ENCODE measurements around the gene FYN.
"Not testable (repeated sequence)": the region's sequence is repeated elsewhere in the genome, so short reads cannot be mapped to it uniquely, and the experiment has no call there.

The FYN gene

GRCh38 chr6:111660531-111660930, 212.7 kb downstream of the FYN start:
- no peak for DNase-seq (ENCODE audit: low spot score)

DNA sequence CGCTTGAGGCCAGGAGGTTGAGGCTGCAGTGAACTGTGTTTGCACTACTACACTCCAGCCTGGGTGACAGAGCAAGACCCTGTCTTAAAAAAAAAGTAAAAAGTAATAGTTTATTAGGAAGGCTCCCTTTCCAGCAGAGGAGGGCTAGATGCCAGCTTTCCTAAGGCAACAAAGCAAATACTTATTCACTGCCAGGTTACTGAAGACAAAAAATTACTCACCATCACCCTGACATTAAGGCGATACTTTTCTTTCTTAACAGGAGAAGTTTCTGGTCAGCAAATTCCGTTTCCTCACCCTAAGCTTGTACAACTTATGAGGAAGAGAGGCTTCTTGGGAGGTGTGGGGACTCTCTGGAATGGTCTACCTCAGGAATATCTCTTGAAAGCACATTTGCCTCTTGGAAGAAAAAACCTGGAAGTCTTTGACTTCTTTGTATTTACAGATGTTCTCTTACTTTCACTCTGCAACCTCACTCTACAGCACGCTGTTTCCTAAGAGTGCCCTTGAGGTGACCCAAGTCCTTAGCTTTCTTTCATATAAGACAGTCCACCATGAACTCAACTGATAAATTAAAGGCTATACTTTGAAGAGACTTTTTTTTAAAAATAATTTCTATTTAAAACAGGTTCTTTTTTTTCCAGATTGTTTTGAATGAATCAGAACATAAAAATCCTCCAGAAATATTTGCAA, 214.6 kb downstream of the FYN start:
- DNase-seq (ENCODE audit: low spot score), result no peak

DNA sequence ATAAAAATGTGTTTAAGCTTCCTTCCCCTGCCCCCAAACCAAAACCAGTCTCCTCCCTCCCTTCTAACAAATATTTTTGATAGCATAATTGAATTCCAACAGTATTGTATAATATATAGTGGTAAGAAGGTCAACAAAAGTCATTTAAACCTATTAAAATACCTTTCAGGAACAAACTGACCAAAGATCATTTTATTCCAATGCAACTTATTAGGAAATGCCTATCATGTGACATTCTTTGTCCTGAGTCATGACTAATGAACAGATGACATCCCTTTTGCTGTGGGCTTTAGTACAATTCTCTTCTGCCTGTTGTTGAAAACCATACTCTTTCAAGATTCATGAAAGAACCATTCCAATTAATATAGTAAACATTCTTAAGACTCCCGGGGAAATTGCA, 216.1 kb downstream of the FYN start:
- peak; percentile 79 for DNase-seq (ENCODE audit: low spot score)

DNA sequence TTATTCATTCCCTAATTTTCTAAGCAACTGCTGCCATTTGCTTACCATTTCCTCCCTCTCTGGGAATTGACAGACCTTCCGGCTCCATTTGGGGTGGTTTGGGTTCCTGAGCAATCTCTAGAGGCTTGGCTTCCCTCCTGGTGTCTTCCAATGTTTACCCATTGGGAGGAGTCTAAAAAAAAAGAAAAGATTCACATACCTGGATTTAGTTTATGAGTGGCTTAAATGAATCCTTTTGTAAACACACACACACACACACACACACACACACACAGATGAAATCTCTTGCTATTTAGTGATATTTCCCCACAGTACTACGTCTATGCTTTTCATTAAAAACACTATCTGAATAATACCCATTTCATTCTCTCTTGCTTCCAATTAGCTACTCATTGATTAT, 219.3 kb downstream of the FYN start:
- DNase-seq (ENCODE audit: low spot score), result no peak

DNA sequence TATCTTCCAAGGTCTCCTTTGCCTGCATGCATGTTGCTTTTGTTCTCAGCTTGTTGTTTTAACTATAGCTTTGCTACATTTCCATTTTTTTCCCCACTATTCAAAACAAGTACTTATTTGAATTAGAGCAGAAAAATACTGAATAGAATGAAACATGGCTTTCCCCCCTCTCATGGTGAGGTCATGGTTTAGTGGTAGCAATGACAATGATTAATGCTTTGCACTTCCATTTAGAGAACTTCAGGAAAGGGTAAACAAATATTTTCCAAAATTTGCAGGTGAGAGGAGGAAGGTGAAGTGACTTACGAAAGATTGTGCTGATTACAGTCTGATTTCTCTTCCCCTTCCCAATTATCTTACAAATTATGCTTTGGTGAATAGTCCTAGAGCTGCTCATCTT, 219.8 kb downstream of the FYN start:
- DNase-seq (ENCODE audit: low spot score), result no peak

- no peak for DNase-seq (ENCODE audit: low spot score)
Observed at GRCh38 chr6:111652156-111652555, 221.1 kb downstream of the FYN start.

- DNase-seq (ENCODE audit: low spot score), result no peak
Observed at GRCh38 chr6:111651185-111652034, 221.8 kb downstream of the FYN start.

- no peak for DNase-seq (ENCODE audit: low spot score)
Observed at GRCh38 chr6:111650049-111650448, 223.2 kb downstream of the FYN start.

DNA sequence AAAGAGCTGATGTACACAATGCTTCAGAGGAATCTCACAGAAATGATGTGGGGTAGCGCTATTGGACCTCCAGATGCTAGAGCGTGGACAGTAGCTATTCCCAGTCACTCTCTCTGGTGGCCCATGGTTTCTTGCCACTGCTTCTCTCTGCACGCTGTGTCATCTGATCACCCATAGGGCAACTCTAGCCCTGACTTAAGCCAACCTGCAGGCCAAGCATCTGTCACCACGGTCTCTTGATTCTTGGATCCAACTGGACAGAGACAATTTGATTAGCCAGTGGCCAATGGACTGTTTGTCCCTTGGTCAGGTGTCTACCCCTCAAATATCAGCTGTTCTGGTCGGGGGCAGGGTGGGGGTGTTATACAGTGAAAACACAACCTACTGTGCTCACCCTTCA, 225.2 kb downstream of the FYN start:
- no peak for DNase-seq (ENCODE audit: low spot score)

DNA sequence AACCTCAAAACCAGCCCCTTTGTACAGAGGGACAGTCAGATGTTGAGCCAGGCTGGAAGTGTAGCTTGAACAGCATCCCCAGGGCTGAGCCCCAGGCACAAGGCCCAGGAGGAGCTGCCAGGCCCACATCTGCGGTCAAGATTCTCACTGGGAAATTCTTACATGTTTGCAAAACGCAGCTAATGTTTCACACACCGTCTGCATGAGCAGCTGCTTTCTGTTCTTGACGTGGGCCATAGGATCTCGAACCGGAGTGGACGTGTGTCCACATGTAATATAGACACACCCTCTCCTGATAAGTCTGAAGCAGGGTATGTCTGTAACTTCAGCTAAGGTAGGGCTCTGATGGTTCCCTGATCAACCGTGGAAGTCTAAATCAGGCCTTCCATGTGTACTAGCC, 226.3 kb downstream of the FYN start:
- no peak for DNase-seq (ENCODE audit: low spot score)

GRCh38 chr6:111646034-111646433, 227.2 kb downstream of the FYN start:
- DNase-seq (ENCODE audit: low spot score), result no peak

GRCh38 chr6:111644893-111645430, 228.3 kb downstream of the FYN start:
- DNase-seq (ENCODE audit: low spot score), result no peak

DNA sequence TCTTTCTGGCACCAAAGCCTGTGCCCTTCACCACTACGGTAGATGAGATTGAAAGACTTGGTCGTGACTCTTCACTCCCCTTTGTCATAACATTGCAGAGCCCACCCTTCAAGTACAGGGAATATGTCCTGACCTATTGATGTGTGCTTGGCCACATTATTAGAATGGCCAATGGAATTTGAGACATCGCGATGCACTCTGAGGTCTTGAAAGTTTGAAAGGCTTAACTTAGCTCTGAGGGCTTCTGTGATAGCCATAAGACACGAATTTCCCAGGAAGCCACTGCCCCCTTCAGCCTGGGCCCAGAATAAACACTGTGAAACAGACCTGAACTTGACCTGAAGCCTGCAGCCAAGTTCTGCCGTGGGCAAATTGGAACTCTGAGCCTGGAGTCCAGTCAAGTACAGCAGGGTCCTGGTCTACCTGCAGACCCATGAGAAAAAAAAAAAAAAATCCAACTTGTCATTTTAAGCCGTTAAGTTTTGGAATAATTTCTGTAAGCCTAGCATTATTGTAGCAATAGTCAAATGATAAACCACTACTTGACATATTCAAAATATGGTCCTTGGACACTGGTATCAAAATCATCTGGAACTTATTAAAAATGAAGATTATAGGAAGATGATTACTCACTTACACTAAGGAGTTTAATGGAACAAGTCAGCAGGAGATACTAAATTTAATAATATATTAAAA, 230.6 kb downstream of the FYN start:
- peak; percentile 46 for DNase-seq (ENCODE audit: low spot score)

DNA sequence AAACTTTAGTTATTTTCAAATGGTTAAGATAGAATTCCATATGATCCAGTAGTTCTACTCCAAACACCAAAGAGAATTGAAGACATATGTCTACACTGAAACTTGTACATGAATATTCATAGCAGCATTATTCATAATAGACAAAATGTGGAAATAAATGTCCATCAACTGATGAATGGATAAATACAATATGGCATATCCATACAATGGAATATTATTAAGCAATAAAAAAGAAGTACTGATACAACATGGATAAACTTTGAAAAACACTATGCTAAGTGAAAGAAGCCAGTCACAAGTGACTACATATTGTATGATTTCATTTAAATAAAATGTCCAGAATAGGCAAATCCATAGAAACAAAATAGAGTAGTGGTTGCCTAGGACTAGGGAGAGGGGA, 234.0 kb downstream of the FYN start:
- DNase-seq (ENCODE audit: low spot score), result no peak

DNA sequence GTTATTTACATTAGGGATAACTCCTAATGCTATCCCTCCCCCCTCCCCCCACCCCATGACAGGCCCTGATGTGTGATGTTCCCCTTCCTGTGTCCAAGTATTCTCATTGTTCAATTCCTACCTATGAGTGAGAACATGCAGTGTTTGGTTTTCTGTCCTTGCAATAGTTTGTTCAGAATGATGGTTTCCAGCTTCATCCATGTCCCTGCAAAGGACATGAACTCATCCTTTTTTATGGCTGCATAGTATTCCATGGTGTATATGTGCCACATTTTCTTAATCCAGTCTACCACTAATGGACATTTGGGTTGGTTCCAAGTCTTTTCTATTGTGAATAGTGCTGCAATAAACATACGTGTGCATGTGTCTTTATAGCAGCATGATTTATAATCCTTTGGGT, 238.3 kb downstream of the FYN start:
- DNase-seq (ENCODE audit: low spot score), result not testable (repeated sequence)

GRCh38 chr6:111633822-111634221, 239.4 kb downstream of the FYN start:
- DNase-seq (ENCODE audit: low spot score), result no peak

DNA sequence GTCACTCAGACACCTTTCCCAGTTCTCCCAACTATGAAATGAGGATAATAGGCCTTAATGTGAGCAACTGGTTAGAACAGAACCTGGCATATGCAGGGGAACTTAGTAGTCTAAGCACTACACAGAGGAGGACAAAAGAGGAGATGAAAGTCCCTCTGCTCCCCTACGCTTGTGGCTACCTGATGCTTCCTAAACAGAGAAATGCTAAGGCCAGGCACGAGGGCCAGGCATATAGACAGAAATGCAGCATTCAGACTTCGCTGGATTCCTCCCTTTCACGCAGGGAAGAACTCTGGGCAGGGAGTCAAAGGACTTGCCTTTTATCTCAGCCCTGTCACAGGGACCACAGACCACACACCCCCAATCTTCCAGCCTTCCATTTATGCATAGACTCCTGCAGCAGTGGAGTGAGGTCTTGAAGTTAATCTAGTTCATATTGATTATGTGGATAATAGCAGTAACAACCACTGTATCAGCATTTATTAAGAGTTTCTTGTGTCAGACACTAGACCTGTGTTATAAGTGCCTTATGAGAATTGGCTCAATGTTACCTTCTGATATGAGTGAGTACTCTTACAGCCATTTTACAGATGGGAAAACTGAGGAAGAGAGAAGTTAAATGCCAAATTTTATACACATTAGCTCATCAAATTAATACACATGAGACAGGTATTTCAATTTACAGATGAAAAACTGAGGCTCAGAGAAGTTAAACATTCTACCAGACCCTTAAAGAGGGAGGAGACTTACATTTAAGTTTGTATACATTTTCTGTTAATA, 240.6 kb downstream of the FYN start:
- no peak for DNase-seq (ENCODE audit: low spot score)

DNA sequence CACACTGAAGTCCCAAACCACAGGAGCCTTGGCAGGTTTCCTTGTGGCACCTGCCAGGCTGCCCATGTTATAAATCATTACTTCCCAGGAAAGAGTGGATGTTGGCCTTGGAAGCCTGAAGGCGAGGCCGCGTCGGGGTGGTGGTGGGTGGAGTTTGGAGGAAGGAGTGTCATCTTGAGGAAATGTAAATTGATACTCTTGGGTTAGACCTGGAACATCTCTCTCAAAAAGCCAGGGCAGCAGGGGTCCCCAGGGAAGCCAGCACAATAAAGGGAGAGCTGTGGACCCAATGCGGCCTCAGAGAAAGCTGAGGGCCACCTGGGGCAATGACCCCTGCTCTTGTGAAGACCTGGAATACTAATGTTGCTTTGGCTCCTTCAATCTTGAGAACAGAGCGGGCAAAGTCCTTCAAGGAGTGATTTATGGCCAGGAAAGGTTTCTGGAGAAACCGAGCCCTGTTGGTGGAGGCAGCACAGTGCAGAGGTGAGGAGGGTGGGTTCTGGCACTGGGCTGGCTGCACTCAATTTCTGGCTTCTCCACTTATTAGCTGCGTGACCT, 241.3 kb downstream of the FYN start:
- no peak for DNase-seq (ENCODE audit: low spot score)

GRCh38 chr6:111631018-111631417, 242.2 kb downstream of the FYN start:
- no peak for DNase-seq (ENCODE audit: low spot score)

DNA sequence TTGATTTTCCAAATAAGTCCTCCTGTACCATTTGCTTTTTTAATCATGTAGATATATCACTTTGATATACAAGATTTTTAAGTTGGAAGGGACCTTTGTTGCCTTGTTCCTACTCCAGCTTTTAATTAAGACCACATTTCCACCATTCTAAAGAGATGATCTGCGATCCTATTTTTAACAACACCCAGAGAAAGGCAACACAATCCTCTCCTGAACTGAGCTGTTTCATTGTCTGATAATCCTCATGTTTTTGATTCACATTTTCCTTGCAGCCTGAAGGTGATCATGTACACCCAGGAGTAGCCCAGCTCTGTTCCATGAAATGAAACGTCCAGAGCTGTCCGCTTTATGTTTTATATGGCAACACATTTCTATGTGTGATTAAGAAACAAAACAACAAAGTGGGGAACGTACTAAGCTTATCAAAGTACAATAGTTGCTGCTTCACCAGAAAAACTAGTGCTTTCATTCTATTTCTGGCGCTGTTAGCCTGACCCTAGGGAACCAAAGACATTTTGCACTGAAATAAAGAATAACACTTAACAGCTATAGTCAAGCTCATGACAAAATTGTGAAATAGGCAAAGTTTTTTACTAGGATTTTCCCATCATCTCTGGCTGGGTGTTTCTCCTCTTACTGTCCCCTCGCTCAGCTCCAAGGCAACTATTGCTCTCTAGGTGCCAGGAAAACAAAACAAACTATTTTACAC, 245.0 kb downstream of the FYN start:
- DNase-seq (ENCODE audit: low spot score), result no peak

DNA sequence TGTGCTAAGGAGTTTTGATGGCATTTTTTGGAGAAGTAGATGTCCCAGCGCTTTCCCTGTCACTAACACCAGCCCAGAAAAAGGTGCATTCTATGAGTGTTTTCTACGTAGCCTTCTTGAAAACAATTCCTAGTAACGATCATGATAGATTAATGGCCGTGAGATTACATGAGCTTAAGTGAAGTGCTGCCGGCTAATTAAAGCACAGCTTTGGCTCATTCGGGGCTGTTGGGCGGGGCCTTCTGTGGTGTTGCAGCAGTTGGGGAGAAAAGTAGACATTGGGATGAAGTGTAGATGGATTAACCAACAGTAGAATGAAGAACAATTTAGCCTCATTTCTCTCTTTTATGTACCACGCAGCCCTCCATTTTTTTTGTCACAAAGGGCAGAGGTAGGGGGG, 246.8 kb downstream of the FYN start:
- no peak for DNase-seq (ENCODE audit: low spot score)
